SJCRH30 (cell line): ENCODE results near the gene KCMF1. TPM values are rescaled to one million over a fixed set of nuclear protein-coding genes. Genes with fewer than 3 reads are reported as not detected.

Source experiments
- DNase-seq, 2 experiments: peaks; one replicate each; pipeline ENCODE4 v3.0.0-alpha.2; 2015 to 2020
- H3K27ac ChIP-seq: fragments of 250-450 bp; sonication (Bioruptor Pico); 2 replicates; pipeline ENCODE4 v1.5.1; 2020; ENCODE audit warnings: mild to moderate bottlenecking, moderate library complexity
- H3K27me3 ChIP-seq: fragments of 250-450 bp; sonication (Bioruptor Pico); 2 replicates; pipeline ENCODE4 v1.5.1; 2020; ENCODE audit warnings: mild to moderate bottlenecking, moderate library complexity
- H3K36me3 ChIP-seq: fragments of 250-450 bp; sonication (Bioruptor Pico); 2 replicates; pipeline ENCODE4 v1.5.1; 2020; ENCODE audit warnings: mild to moderate bottlenecking, moderate library complexity
- H3K4me1 ChIP-seq: fragments of 250-450 bp; sonication (Bioruptor Pico); 2 replicates; pipeline ENCODE4 v1.5.1; 2020; ENCODE audit warnings: mild to moderate bottlenecking, moderate library complexity
- H3K4me3 ChIP-seq: fragments of 250-450 bp; sonication (Bioruptor Pico); 2 replicates; pipeline ENCODE4 v1.5.1; 2020; ENCODE audit warnings: mild to moderate bottlenecking, moderate library complexity
- H3K9me3 ChIP-seq: fragments of 250-450 bp; sonication (Bioruptor Pico); replicated peaks from 2 replicates; pipeline ENCODE4 v1.5.1; 2020; ENCODE audit warnings: mild to moderate bottlenecking, moderate library complexity
- total RNA-seq: library from RNA; depleted of rRNA; stranded (reverse); fragments of >200 nt; shearing (Covaris generic); gene quantifications from 2 replicates; pipeline ENCODE4 v1.2.3, GENCODE V29; 2014

Gene KCMF1
- total RNA-seq, 1 experiment from 2014 or later = 93.0 TPM

DNA sequence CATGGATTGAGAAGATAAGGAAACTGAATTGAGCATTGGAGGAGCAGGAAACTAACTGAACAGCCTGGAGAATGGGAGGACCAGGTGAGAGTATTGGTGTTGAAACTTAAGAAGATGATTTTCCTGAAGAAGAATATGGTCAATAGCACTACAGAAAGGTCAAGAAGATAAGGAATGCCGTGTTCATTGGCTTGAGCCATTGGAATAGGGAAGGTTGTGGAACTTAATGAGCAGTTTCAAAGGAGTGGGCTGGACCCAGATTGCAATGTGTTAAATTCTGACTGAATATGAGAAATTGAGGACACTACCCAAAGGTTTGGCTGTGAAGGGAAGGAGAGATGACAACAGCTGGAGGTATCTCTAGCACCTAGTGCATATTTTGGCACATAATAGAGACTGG lies 19.0 kb downstream of the KCMF1 start:
- Histone ChIP-seq H3K27ac (no peak overlapping the region), H3K4me1 (peaks cover 3% of the 10 kb centered on the region; the same call in 1 of the 2 replicates)

DNA sequence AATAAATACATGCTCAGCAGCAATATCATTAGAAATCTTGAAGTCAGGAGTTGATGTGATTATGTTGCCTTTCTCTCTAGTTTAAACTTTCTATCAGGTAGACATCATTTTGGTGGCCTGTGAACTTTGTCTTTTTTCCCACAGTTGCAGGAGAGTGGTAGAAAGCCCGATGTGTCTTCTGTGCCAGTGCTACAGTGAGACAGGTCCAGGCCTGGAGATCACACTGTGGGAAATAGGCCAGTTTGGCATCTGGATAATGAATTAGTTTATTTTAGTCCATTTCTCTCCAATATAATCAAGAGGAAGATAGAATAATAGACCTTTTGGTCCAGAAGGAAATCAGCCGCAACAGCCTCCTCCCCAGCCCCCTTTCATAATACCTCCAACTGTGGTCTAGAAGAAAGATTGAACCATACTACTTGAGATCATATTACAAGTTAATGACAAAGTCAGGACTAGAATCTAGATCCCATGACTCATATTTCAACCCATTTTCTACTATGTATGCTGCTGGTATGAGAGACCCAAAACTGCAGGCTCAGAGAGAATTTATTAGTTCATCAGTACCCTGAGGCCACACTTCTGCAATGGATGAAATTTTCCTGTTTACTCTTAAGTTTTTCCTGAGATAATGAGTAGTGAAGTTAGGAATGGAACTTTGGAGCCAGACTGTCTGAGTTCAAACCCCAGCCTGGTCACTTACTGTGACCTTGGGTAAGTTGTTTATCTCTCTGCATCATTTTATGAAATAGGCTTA lies 20.6 kb downstream of the KCMF1 start:
- no peak for DNase-seq
- H3K4me3 ChIP-seq = no peak overlapping the region
- peaks cover 3% of the 10 kb centered on the region; the same call in 1 of the 2 replicates for H3K4me1 ChIP-seq

More for the DNA sequence above, 19.0 kb downstream of the KCMF1 start:
- Histone ChIP-seq H3K9me3 (no peaks in the 10 kb centered on the region), H3K36me3 (no peaks in the 10 kb centered on the region), H3K4me3 (no peak overlapping the region), H3K27me3 (no peaks in the 10 kb centered on the region)
- no peak for DNase-seq

GRCh38 chr2:84995826-84996225 lies 24.9 kb downstream of the KCMF1 start:
- Histone ChIP-seq H3K4me1 (peaks cover 3% of the 10 kb centered on the region; the same call in 1 of the 2 replicates), H3K4me3 (no peak overlapping the region), H3K27ac (no peak overlapping the region), H3K9me3 (no peaks in the 10 kb centered on the region), H3K36me3 (0 out of 2 replicates have a peak, but pooled peaks cover under 1% of the 10 kb centered on the region), H3K27me3 (no peaks in the 10 kb centered on the region)
- DNase-seq = no peak

More for the DNA sequence above, 20.6 kb downstream of the KCMF1 start:
- Histone ChIP-seq H3K9me3 (no peaks in the 10 kb centered on the region), H3K36me3 (no peaks in the 10 kb centered on the region), H3K27ac (no peak overlapping the region), H3K27me3 (no peaks in the 10 kb centered on the region)

DNA sequence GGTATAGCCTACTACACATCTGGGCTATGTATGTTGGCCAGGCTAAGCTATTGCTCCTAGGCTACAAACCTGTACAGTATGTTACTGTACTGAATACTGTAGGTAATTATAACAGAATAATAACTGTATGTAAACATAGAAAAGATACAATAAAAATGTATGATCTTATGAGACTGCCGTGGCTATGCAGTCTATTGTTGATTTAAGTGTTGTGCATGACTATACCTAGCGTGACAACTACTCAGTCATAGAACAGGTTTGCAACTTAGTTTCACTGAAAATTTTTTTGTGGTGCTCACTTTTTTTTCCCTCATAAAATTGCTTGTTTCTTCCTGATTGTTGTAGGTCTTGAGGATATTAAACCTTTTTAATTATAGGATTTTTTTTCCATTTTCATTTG lies 25.9 kb downstream of the KCMF1 start:
- H3K36me3 ChIP-seq = peaks cover 8% of the 10 kb centered on the region; the same call in 1 of the 2 replicates
- no peak overlapping the region for H3K4me3 ChIP-seq
- H3K9me3 ChIP-seq = no peaks in the 10 kb centered on the region
- H3K27me3 ChIP-seq = no peaks in the 10 kb centered on the region
- no peak overlapping the region for H3K27ac ChIP-seq
- DNase-seq = no peak
- H3K4me1 ChIP-seq = no peaks in the 10 kb centered on the region

DNA sequence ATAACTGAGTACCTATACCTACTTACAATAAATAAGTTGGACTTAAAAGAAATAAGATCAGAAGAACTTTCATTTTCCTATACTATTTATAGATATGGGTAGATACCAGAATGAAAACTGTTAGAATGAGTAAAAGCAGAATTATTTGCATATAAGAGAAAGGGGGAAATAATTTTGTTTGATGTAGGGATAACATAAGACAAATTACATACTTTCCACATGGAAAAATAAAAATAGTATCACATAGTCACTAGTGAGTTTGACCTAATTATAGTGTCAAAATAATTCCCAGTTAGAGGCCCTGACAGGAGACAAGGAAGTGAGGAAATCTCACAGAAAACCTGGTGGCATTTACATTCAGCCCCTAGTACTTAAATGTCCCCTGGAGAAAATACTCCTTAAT lies 28.6 kb downstream of the KCMF1 start:
- no peak overlapping the region for H3K4me3 ChIP-seq
- H3K4me1 ChIP-seq = no peaks in the 10 kb centered on the region
- no peaks in the 10 kb centered on the region for H3K9me3 ChIP-seq
- H3K36me3 ChIP-seq = peaks cover 16% of the 10 kb centered on the region
- no peak for DNase-seq
- H3K27ac ChIP-seq = no peak overlapping the region
- H3K27me3 ChIP-seq = no peaks in the 10 kb centered on the region

- Histone ChIP-seq H3K4me1 (no peaks in the 10 kb centered on the region), H3K36me3 (peaks cover 18% of the 10 kb centered on the region), H3K27ac (no peak overlapping the region), H3K9me3 (no peaks in the 10 kb centered on the region), H3K4me3 (no peak overlapping the region), H3K27me3 (no peaks in the 10 kb centered on the region)
- DNase-seq = no peak
Observed at GRCh38 chr2:85001595-85001994, 30.6 kb downstream of the KCMF1 start.

- H3K27me3 ChIP-seq = no peaks in the 10 kb centered on the region
- no peak overlapping the region for H3K27ac ChIP-seq
- no peaks in the 10 kb centered on the region for H3K4me1 ChIP-seq
- peaks cover 25% of the 10 kb centered on the region for H3K36me3 ChIP-seq
- no peak for DNase-seq
- no peaks in the 10 kb centered on the region for H3K9me3 ChIP-seq
- no peak overlapping the region for H3K4me3 ChIP-seq
Observed at GRCh38 chr2:85002534-85002933, 31.6 kb downstream of the KCMF1 start.

DNA sequence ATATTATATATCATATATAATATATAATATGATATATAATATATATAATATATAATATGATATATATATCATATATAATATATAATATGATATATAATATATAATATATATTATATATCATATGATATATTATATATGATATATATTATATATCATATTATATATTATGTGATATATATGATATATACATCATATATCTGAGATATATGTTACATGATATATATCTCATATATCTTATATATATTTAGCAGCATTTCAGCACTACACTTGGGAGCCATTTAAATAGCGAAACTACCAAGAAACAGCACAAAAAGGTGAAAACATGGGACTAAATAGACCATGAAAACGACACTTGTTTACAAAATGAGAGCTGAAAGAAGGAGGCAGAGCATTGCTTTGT lies 37.3 kb downstream of the KCMF1 start:
- Histone ChIP-seq H3K4me1 (no peaks in the 10 kb centered on the region), H3K4me3 (no peak overlapping the region), H3K36me3 (peaks cover 24% of the 10 kb centered on the region), H3K9me3 (no peaks in the 10 kb centered on the region), H3K27ac (no peak overlapping the region), H3K27me3 (no peaks in the 10 kb centered on the region)
- DNase-seq = no peak

DNA sequence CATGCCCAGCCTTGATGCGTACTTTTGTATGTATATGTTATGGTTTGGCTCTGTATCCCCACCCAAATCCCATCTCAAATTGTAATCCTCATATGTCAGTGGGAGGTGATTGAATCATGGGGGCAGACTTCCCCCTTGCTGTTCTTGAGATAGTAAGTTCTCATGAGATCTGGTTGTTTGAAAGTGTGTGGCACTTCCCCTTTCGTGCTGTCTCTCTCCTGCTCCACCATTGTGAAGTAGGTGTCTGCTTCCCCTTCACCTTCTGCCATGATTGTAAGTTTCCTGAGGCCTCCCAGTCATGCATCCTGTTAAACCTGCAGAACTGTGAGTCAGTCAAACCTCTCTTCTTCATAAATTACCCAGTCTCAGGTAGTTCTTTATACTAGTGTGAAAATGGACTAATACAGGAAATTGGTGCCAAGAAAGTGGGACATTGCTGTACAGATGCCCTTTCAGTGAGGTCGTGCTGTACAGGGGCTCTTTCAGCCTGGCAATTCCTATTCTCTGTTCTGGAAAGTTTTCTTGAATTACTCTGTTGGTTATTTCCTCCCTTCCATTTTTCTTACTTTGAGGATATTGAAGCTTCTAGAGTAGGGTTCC lies 38.2 kb downstream of the KCMF1 start:
- DNase-seq = no peak
- no peak overlapping the region for H3K27ac ChIP-seq
- H3K36me3 ChIP-seq = peaks cover 20% of the 10 kb centered on the region
- H3K9me3 ChIP-seq = no peaks in the 10 kb centered on the region
- H3K4me1 ChIP-seq = no peaks in the 10 kb centered on the region
- H3K4me3 ChIP-seq = no peak overlapping the region
- no peaks in the 10 kb centered on the region for H3K27me3 ChIP-seq

- no peaks in the 10 kb centered on the region for H3K4me1 ChIP-seq
- no peak for DNase-seq
Observed at GRCh38 chr2:85010404-85010803, 39.4 kb downstream of the KCMF1 start.

DNA sequence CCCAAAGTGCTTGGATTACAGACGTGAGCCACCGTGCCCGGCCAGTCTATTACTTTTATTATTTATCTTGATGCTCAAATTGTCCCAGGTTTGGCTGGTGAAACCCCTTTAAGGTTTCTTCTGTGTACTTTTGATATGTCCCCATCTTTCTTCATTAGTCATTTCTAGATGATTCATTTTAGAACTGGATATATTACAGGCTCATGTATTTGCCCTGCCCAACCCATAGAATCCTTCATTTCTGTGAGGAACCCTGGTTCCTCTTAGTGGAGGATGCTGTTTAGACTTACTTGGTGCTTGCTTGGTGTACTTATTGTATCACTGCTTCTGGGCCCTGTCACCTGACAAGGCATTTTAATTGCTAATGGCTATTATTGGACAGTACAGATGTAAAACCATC lies 40.1 kb downstream of the KCMF1 start:
- peaks cover 20% of the 10 kb centered on the region for H3K36me3 ChIP-seq
- DNase-seq = no peak
- H3K4me3 ChIP-seq = no peak overlapping the region
- no peak overlapping the region for H3K27ac ChIP-seq
- no peaks in the 10 kb centered on the region for H3K9me3 ChIP-seq
- H3K27me3 ChIP-seq = no peaks in the 10 kb centered on the region
- no peaks in the 10 kb centered on the region for H3K4me1 ChIP-seq

More at GRCh38 chr2:85010404-85010803, 39.4 kb downstream of the KCMF1 start:
- no peaks in the 10 kb centered on the region for H3K27me3 ChIP-seq
- H3K27ac ChIP-seq = no peak overlapping the region
- no peak overlapping the region for H3K4me3 ChIP-seq
- H3K36me3 ChIP-seq = peaks cover 20% of the 10 kb centered on the region
- no peaks in the 10 kb centered on the region for H3K9me3 ChIP-seq

DNA sequence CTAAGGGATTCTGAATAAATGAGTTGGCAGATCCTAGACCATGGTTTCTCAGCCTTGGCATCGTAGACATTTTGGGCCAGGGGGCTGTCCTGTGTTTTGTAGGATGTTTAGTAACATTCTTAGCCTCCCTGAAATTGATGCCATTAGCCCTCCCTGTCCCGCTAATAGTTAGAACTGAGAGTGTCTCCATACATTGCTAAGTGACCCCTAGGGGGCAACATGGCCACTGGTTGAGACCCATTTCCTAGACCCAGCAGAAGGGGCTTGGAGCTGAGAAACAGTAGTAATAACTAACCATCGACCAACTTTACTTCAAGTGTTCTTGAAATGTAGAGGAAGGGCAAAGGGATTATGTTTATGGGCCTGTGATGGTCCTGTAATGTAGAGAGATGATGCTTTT lies 40.8 kb downstream of the KCMF1 start:
- peaks cover 15% of the 10 kb centered on the region for H3K36me3 ChIP-seq
- H3K4me1 ChIP-seq = no peaks in the 10 kb centered on the region
- H3K27ac ChIP-seq = no peak overlapping the region

GRCh38 chr2:85012431-85012830 lies 41.5 kb downstream of the KCMF1 start:
- Histone ChIP-seq H3K27ac (no peak overlapping the region), H3K9me3 (no peaks in the 10 kb centered on the region), H3K36me3 (peaks cover 11% of the 10 kb centered on the region), H3K27me3 (no peaks in the 10 kb centered on the region), H3K4me1 (peaks cover 2% of the 10 kb centered on the region; the same call in 1 of the 2 replicates), H3K4me3 (no peak overlapping the region)
- DNase-seq = no peak

More for the DNA sequence above, 40.8 kb downstream of the KCMF1 start:
- Histone ChIP-seq H3K27me3 (no peaks in the 10 kb centered on the region), H3K9me3 (no peaks in the 10 kb centered on the region), H3K4me3 (no peak overlapping the region)
- DNase-seq = peak; percentile 10 to 32

- Histone ChIP-seq H3K27me3 (no peaks in the 10 kb centered on the region; the same call in 1 of the 2 replicates), H3K9me3 (no peaks in the 10 kb centered on the region), H3K27ac (no peak overlapping the region), H3K4me3 (no peak overlapping the region), H3K36me3 (peaks cover 7% of the 10 kb centered on the region), H3K4me1 (peaks cover 6% of the 10 kb centered on the region)
- no peak for DNase-seq
Observed at GRCh38 chr2:85012855-85013254, 41.9 kb downstream of the KCMF1 start.

DNA sequence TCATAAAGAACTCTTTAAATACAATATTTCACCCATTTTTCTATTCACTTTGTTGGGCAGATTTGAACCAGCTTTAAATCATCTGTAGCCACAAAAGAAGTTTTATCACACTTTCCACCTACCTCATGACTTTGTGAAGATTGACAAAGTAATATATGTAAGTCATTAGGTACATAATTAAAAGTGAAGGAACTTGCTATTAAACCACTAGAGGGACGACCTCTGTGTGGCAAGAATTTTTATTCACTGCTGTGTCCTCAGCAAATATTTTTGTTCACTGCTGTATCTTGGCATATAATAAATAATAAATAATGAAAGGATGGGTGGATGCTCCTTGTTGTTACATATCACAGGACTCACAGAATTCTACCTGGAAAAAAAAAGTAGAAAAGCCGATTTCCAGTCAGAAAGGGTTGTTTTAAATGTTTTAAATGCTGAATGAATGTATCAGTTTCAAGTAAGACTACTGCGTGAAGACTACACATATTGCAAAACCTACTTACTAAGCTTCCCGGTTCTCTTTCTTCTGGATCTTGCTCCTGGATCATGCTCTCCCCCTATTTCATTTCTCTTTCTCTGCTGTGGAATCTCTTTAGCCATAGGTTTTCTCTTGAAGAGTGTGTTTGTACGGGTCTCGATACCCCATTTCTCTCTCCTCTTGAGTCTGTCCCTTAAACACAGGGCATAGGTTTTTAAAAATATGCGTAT lies 44.8 kb downstream of the KCMF1 start:
- Histone ChIP-seq H3K27me3 (no peaks in the 10 kb centered on the region; the same call in 1 of the 2 replicates), H3K4me1 (peaks cover 8% of the 10 kb centered on the region), H3K27ac (no peak overlapping the region), H3K4me3 (no peak overlapping the region), H3K36me3 (peaks cover 3% of the 10 kb centered on the region), H3K9me3 (no peaks in the 10 kb centered on the region)
- no peak for DNase-seq
